ENCODE measurements around the gene EBNA1BP2. TPM values are rescaled to one million over a fixed set of nuclear protein-coding genes. Genes with fewer than 3 reads are reported as not detected.
A peak's percentile ranks its signal among the peaks of the same experiment; 100 is the strongest.
"Not testable (repeated sequence)": the region's sequence is repeated elsewhere in the genome, so short reads cannot be mapped to it uniquely, and the experiment has no call there.

EBNA1BP2 gene
- total RNA-seq, 2 experiments from 2014 or later: 97.5 to 104 TPM

DNA sequence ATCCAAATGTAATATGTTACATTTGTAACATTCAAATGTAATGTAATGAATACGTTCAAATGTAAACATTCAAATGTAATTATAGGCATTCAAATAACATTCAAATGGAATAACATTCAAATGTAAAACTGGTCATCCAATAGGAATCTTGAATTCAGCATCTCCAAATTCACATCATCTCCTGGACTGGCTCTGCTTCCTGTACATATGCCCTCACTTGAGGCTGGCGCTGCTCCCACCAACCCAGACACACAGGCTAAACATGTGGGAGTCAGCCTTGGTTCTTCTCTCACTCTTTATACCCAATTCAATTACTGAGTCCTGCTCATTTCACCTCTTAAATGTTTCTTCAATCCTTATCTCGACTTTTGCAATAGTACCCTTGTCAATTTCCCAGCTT, 6.9 kb downstream of the EBNA1BP2 start:
- no peak overlapping the region for H3K4me3 Mint-ChIP-seq
- no peaks in the 10 kb centered on the region for H3K9me3 Mint-ChIP-seq
- CTCF ChIA-PET: interaction anchor here (1.3 kb wide), 1 partner anchor 92 kb away, joined by 4 read pairs; no protein-coding TSS in a partner anchor
- no peak for DNase-seq
- peaks cover 51% of the 10 kb centered on the region for H3K36me3 Mint-ChIP-seq
- H3K27ac Mint-ChIP-seq: no peak overlapping the region
- H3K4me1 Mint-ChIP-seq (ENCODE audit: low read depth): peaks cover 7% of the 10 kb centered on the region
- no peaks in the 10 kb centered on the region for H3K27me3 Mint-ChIP-seq
- POLR2A ChIA-PET: no interaction called here
- intact Hi-C loops (cut with micrococcal nuclease): no loop called here

DNA sequence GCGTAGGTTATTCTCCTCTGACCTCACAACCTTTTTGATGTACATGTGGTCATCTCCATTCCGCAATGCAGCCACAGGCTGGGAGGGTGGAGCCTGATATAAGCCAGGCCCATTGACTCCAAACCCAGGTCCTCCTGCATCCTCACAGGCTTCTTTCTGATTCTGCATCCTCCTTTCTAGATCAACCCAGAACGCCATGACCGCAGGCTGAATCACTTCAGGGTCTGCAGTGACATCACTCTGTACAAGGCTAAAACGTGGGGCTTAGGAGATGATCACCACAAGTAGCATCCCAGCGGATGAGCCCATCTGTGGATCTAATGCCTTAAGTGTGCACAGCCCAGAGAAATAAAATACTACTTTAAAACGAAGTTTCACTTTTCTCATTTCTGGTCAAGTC, 16.1 kb downstream of the EBNA1BP2 start:
- H3K4me3 Mint-ChIP-seq: no peak overlapping the region
- no peaks in the 10 kb centered on the region for H3K9me3 Mint-ChIP-seq
- no peak for DNase-seq
- intact Hi-C loops (cut with micrococcal nuclease): no loop called here
- no peaks in the 10 kb centered on the region for H3K36me3 Mint-ChIP-seq
- no peaks in the 10 kb centered on the region for H3K4me1 Mint-ChIP-seq (ENCODE audit: low read depth)
- ChIA-PET CTCF (no interaction called here), POLR2A (no interaction called here)
- H3K27me3 Mint-ChIP-seq: peaks cover 3% of the 10 kb centered on the region
- H3K27ac Mint-ChIP-seq: no peak overlapping the region

DNA sequence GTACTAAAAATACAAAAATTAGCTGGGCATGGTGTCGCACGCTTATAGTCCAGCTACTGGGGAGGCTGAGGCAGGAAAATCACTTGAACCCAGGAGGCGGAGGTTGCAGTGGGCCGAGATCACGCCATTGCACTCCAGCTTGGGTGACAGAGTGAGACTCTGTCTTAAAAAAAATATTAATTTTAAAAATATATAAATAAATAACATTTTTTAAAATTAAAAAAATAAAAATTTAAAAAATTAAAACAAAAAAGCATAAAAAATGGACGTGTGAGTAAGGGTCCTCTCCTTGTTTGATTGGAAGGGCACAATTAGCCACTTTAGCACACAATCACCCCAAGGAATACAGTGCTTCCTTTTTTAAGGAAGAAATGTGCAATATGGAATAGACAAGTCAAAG, 18.6 kb downstream of the EBNA1BP2 start:
- Mint-ChIP-seq H3K4me3 (no peak overlapping the region), H3K36me3 (no peaks in the 10 kb centered on the region), H3K4me1 (ENCODE audit: low read depth) (peaks cover 1% of the 10 kb centered on the region), H3K9me3 (no peaks in the 10 kb centered on the region), H3K27me3 (peaks cover 19% of the 10 kb centered on the region), H3K27ac (no peak overlapping the region)
- CTCF ChIA-PET: no interaction called here
- intact Hi-C loops (cut with micrococcal nuclease): no loop called here
- no peak for DNase-seq
- POLR2A ChIA-PET: no interaction called here

DNA sequence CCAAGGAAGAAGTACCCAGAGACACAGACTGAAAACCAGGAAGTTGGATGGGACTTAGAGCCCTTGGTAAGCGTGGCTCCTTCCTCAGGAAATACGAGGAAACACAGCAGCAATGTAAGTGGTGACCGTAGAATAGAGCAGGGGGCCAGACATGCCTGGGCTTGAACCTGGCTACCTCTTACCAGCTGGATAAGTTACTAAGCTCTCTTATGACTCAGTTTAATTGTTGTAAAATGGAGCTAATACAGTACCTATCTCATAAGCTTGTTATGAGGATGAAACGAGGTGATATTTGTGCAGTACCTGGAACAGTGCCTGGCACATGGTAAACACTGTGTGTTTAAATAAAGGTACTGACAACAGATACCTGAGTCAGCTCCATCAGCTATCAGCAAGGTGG, 19.2 kb downstream of the EBNA1BP2 start:
- Mint-ChIP-seq H3K4me3 (no peak overlapping the region), H3K36me3 (no peaks in the 10 kb centered on the region), H3K27me3 (peaks cover 21% of the 10 kb centered on the region), H3K27ac (no peak overlapping the region), H3K9me3 (no peaks in the 10 kb centered on the region), H3K4me1 (ENCODE audit: low read depth) (peaks cover 3% of the 10 kb centered on the region)
- intact Hi-C loops (cut with micrococcal nuclease): no loop called here
- no peak for DNase-seq
- POLR2A ChIA-PET: no interaction called here
- CTCF ChIA-PET: no interaction called here

DNA sequence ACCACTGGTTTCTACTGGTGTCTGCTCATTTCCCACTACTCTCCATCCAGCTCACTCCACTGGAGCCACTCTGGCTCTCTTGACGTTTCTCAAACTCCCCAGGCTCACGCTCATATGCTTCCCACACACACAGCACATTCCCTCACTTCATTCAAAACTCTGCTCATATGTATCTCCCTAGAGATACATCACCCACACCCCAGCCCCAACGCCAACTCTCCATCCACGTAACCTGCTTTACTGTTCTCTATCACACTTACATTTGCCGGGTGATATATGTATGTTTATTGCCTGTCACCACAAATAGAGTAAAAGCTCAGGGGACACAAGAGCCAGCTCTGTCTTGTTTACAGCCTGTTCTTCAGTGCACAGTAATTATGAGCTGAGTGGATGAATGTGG, 22.2 kb downstream of the EBNA1BP2 start:
- intact Hi-C loops (cut with micrococcal nuclease): no loop called here
- H3K36me3 Mint-ChIP-seq: no peaks in the 10 kb centered on the region
- H3K4me3 Mint-ChIP-seq: no peak overlapping the region
- no peak for DNase-seq
- ChIA-PET CTCF (no interaction called here), POLR2A (no interaction called here)
- H3K27me3 Mint-ChIP-seq: peaks cover 37% of the 10 kb centered on the region
- H3K27ac Mint-ChIP-seq: no peak overlapping the region
- H3K9me3 Mint-ChIP-seq: no peaks in the 10 kb centered on the region
- H3K4me1 Mint-ChIP-seq (ENCODE audit: low read depth): peaks cover 3% of the 10 kb centered on the region

DNA sequence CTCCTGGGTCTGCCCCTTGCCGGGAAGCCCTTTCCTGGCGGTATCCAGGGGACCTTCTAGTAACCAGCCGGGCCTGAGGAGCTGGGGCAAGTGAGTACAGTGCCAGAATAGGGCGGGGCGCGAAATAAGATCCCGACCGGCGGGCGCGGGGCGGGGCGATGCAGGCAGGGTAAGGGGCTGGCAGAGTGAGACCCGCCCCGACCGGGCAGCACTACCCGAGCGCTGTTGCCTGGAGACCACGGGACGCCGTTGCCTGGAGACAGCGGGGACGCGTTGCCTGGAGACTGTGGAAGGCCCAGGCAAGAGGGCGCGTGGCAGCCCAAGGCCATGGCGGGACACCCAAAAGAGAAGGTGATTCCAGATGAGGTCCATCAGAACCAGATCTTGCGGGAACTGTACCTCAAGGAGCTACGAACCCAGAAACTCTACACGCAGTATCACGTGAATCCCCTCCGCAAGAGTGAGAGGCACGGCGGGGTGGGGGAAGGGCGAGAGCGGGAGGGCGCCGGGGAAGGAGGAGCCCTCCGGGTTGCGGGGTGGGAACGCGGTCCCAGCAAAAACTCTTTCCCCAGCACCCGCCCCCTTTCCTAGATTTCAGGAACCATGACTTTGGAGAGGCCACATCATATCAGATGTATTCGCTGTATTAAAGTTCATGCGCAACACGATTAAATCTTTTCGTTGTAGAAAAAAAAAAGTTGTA, 24.3 kb downstream of the EBNA1BP2 start:
- H3K27ac Mint-ChIP-seq: no peak overlapping the region
- H3K4me1 Mint-ChIP-seq (ENCODE audit: low read depth): peaks cover 3% of the 10 kb centered on the region
- H3K4me3 Mint-ChIP-seq: peak overlapping the region; percentile 2
- peaks cover 56% of the 10 kb centered on the region for H3K27me3 Mint-ChIP-seq
- CTCF ChIA-PET: no interaction called here
- no peaks in the 10 kb centered on the region for H3K36me3 Mint-ChIP-seq
- POLR2A ChIA-PET: interaction anchor here (0.7 kb wide), 1 partner anchor 24 kb away, joined by 3 read pairs; the partner anchor contains the start of genes CFAP57 and EBNA1BP2
- intact Hi-C loops (cut with micrococcal nuclease): no loop called here
- peak; percentile 60 for DNase-seq
- H3K9me3 Mint-ChIP-seq: no peaks in the 10 kb centered on the region

DNA sequence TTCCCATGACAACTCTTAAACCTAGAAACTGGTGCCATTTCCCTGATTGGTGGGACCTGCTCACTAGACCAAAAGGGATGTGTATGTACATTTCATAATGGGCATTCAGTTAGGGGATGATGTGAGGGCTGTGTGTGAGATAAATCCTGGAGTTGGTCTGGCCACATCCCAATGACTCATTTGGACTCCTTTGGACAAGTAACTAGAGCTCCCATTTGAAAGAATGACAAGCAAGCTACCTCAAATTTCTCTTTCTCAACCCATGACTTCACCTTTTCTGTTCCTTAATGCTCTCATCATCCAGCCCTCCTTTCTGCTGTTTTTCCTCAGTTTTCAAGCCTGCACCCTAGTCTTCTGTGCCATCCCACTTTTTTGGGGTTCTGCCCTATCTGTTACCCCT, 27.9 kb downstream of the EBNA1BP2 start:
- H3K27ac Mint-ChIP-seq: no peak overlapping the region
- intact Hi-C loops (cut with micrococcal nuclease): no loop called here
- peaks cover 57% of the 10 kb centered on the region for H3K27me3 Mint-ChIP-seq
- no peak overlapping the region for H3K4me3 Mint-ChIP-seq
- POLR2A ChIA-PET: no interaction called here
- H3K36me3 Mint-ChIP-seq: no peaks in the 10 kb centered on the region
- DNase-seq: no peak
- H3K4me1 Mint-ChIP-seq (ENCODE audit: low read depth): peaks cover 3% of the 10 kb centered on the region
- CTCF ChIA-PET: no interaction called here
- no peaks in the 10 kb centered on the region for H3K9me3 Mint-ChIP-seq

DNA sequence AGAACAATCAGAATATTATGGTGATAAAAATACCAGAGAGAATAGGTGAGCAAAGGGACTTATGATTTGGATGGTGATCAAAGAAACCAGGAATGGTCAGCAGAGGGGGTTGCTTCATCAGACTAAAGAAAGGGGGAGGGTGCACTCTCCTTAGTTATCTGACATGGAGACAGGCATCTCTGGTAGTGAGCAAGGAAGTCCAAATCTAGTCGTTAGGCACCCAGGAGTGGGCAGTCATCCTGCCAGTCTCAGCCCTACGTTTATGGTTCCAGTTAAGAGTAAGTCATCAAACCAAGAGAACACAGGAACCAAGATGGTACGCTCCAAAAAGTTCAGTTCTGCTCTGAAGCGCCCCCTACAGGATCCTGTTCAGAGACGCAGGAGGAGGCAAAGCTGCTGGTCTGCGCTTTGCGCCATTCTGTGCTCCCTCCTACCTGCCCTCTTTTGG, 28.6 kb downstream of the EBNA1BP2 start:
- no peak overlapping the region for H3K4me3 Mint-ChIP-seq
- intact Hi-C loops (cut with micrococcal nuclease): no loop called here
- H3K27ac Mint-ChIP-seq: no peak overlapping the region
- H3K36me3 Mint-ChIP-seq: no peaks in the 10 kb centered on the region
- H3K4me1 Mint-ChIP-seq (ENCODE audit: low read depth): peaks cover 2% of the 10 kb centered on the region
- DNase-seq: peak; percentile 28
- no peaks in the 10 kb centered on the region for H3K9me3 Mint-ChIP-seq
- ChIA-PET POLR2A (no interaction called here), CTCF (no interaction called here)
- H3K27me3 Mint-ChIP-seq: peaks cover 50% of the 10 kb centered on the region

DNA sequence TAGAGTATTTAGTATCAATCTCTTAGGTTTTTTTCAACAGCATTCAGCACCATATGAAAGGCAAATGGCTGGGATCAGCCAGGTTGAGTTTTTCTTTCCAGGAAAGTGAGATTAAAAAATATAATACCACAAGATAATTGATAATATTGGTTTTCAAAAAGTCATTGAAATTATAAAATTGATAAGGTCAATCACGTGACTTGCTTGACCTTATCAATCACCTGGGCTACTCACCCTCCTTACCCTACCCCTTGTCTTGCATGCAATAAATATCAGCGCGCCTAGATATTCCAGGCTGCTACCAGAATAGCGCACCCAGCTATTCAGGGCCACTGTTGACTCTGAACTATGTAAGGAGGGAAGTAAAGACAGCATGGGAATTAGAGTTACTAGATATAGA, 31.5 kb downstream of the EBNA1BP2 start:
- Mint-ChIP-seq H3K9me3 (no peaks in the 10 kb centered on the region), H3K27ac (no peak overlapping the region), H3K4me1 (ENCODE audit: low read depth) (no peaks in the 10 kb centered on the region), H3K36me3 (no peaks in the 10 kb centered on the region), H3K4me3 (no peak overlapping the region), H3K27me3 (peaks cover 40% of the 10 kb centered on the region)
- ChIA-PET CTCF (no interaction called here), POLR2A (no interaction called here)
- DNase-seq: no peak
- intact Hi-C loops (cut with micrococcal nuclease): no loop called here

DNA sequence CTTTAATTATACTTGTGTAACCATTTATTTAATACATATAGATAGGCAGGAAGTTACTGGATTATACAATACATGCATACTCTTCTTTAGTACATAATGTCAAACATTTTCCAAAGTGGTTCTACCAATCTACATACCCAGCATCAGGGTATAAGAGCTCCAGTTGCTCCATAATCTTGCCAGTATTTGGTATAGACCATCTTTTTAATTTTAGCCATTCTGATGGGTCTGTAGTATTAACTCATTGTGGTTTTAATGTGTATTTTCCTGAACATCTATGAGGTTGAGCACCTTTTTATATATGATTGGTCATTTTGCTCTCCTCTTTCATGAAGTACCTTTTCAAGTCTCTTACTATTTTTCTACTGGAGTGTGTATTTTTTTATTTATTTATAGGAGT, 32.1 kb downstream of the EBNA1BP2 start:
- Mint-ChIP-seq H3K4me1 (ENCODE audit: low read depth) (no peaks in the 10 kb centered on the region), H3K9me3 (no peaks in the 10 kb centered on the region), H3K4me3 (no peak overlapping the region), H3K27ac (no peak overlapping the region), H3K27me3 (peaks cover 36% of the 10 kb centered on the region), H3K36me3 (no peaks in the 10 kb centered on the region)
- CTCF ChIA-PET: no interaction called here
- POLR2A ChIA-PET: no interaction called here
- DNase-seq: no peak
- intact Hi-C loops (cut with micrococcal nuclease): no loop called here

DNA sequence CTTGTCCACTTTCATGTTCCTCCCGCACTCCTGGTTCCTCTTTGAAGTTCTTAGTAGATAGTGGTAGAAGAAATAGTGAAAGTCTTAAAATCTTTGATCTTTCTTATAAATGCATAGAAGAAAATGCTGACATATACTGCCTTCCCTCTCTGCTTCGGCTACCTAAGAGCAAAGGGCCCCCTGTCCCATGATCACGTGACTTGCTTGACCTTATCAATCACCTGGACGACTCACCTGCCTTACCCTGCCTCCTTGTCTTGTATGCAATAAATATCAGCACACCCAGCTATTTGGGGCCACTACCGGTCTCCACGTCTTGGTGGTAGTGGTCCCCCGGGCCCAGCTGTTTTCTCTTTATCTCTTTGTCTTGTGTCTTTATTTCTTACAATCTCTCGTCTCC, 32.8 kb downstream of the EBNA1BP2 start:
- H3K36me3 Mint-ChIP-seq; intact Hi-C loops (cut with micrococcal nuclease); CTCF ChIA-PET; POLR2A ChIA-PET; H3K4me1 Mint-ChIP-seq (ENCODE audit: low read depth); DNase-seq; H3K4me3 Mint-ChIP-seq; H3K9me3 Mint-ChIP-seq; H3K27ac Mint-ChIP-seq: not testable (repeated sequence)
- peaks cover 34% of the 10 kb centered on the region for H3K27me3 Mint-ChIP-seq

DNA sequence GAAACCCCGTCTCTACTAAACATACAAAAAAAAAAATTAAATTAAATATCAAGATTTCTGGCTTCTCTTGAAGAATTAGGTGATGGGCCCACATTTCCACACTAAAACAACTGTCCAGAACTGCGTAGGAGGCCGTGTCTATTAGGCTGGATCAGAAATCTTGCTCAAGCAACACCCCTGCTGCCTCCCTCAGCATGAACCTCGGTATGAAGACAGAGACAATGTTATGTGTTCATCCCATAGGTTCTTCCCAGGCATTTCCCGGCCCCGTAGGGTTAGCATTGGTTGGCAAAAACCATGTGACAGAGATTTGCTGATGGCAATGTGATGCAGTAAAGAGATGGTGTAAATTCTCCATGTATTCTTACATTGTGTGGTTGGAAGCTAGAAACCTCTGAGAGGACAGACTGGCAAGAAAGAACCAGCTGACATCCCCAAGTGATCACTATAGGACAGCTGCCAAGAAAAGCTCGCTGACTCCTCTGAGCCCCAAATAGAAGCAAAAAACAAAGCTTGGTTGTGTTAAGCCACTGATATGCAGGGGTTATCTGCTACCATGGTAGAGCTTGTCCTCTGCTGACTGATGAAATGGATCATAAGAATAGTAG, 34.5 kb downstream of the EBNA1BP2 start:
- POLR2A ChIA-PET: interaction anchor here (0.6 kb wide), 1 partner anchor 125 kb away, joined by 3 read pairs; no protein-coding TSS in a partner anchor
- H3K36me3 Mint-ChIP-seq: no peaks in the 10 kb centered on the region
- peaks cover 25% of the 10 kb centered on the region for H3K27me3 Mint-ChIP-seq
- H3K4me1 Mint-ChIP-seq (ENCODE audit: low read depth): no peaks in the 10 kb centered on the region
- H3K27ac Mint-ChIP-seq: no peak overlapping the region
- CTCF ChIA-PET: no interaction called here
- H3K9me3 Mint-ChIP-seq: no peaks in the 10 kb centered on the region
- DNase-seq: no peak
- intact Hi-C loops (cut with micrococcal nuclease): no loop called here
- no peak overlapping the region for H3K4me3 Mint-ChIP-seq
